HEK293 (cell line): ENCODE measurements around the gene NPPA.

Experiments used
- CTCF ChIA-PET: fragments of 350-600 bp; formaldehyde crosslinking; extraction: SDS; loops from one replicate; lab custom pipeline; 2021; ENCODE audit warnings: antibody characterized with exemption; lab: Yijun Ruan, JAX
- POLR2A ChIA-PET: fragments of 300-600 bp; formaldehyde crosslinking; extraction: SDS; loops from one replicate; lab custom pipeline; 2020; ENCODE audit warnings: antibody characterized with exemption, inconsistent platforms; lab: Yijun Ruan, JAX
- H3K27ac ChIP-seq: fragments of 200-500 bp; sonication (Bioruptor generic); 2 replicates; pipeline ENCODE4 v1.5.1; 2014; ENCODE audit warnings: low read depth, low read length, control low read depth, inconsistent platforms; ENCODE audit errors: extremely low read depth
- H3K36me3 ChIP-seq, 2 experiments: fragments of 200-500 bp in 1 of 2; sonication (Bioruptor generic) in 1 of 2; 1 replicate in 1 of 2; 2 replicates in 1 of 2; pipeline ENCODE4 v1.5.1; 2014 to 2017; ENCODE audit warnings: inconsistent platforms in 2 of 2, low read length in 2 of 2; ENCODE audit not compliant: control insufficient read depth in 2 of 2, insufficient read depth in 1 of 2
- H3K4me1 ChIP-seq: fragments of 200-500 bp; sonication (Bioruptor generic); 2 replicates; pipeline ENCODE4 v1.5.1; 2014; ENCODE audit warnings: mild to moderate bottlenecking, low read length, inconsistent platforms; ENCODE audit not compliant: control insufficient read depth, insufficient read depth
- H3K4me3 ChIP-seq: 2 replicates; pipeline ENCODE4 v1.5.1; 2011; ENCODE audit warnings: low read depth, mild to moderate bottlenecking, control low read depth, low read length, moderate library complexity
- H3K9me3 ChIP-seq: fragments of 200-500 bp; sonication (Bioruptor generic); 2 replicates; pipeline ENCODE4 v1.5.1; 2014; ENCODE audit warnings: low read depth, low read length, inconsistent platforms; ENCODE audit not compliant: control insufficient read depth, insufficient read depth
- GLIS1 ChIP-seq: fragments of 450-650 bp; formaldehyde crosslinking; IDR thresholded peaks from 2 replicates; pipeline ENCODE4 v1.5.1; 2016; ENCODE audit warnings: missing biosample characterization, missing genetic modification characterization
- GLIS2 ChIP-seq: fragments of 450-650 bp; formaldehyde crosslinking; IDR thresholded peaks from 2 replicates; pipeline ENCODE4 v1.5.1; 2016; ENCODE audit warnings: missing biosample characterization, missing genetic modification characterization
- PRDM10 ChIP-seq: fragments of 450-650 bp; formaldehyde crosslinking; IDR thresholded peaks from 2 replicates; pipeline ENCODE4 v1.5.1; 2016; ENCODE audit warnings: missing biosample characterization, missing genetic modification characterization
- ZFP3 ChIP-seq: fragments of 450-650 bp; formaldehyde crosslinking; IDR thresholded peaks from 2 replicates; pipeline ENCODE4 v1.5.1; 2016; ENCODE audit warnings: low read depth, missing biosample characterization, missing genetic modification characterization
- ZNF155 ChIP-seq: fragments of 450-650 bp; formaldehyde crosslinking; IDR thresholded peaks from 2 replicates; pipeline ENCODE4 v1.5.1; 2016; ENCODE audit warnings: missing biosample characterization, missing genetic modification characterization
- ZNF19 ChIP-seq: fragments of 450-650 bp; formaldehyde crosslinking; IDR thresholded peaks from 2 replicates; pipeline ENCODE4; 2016; ENCODE audit warnings: missing biosample characterization, missing genetic modification characterization, low read depth
- ZNF211 ChIP-seq: fragments of 450-650 bp; formaldehyde crosslinking; IDR thresholded peaks from 2 replicates; pipeline ENCODE4 v1.5.1; 2016; ENCODE audit warnings: low read depth, missing biosample characterization, missing genetic modification characterization
- ZNF26 ChIP-seq: fragments of 450-650 bp; formaldehyde crosslinking; IDR thresholded peaks from 2 replicates; pipeline ENCODE4 v1.5.1; 2016; ENCODE audit warnings: missing biosample characterization, missing genetic modification characterization
- ZNF266 ChIP-seq: fragments of 450-650 bp; formaldehyde crosslinking; IDR thresholded peaks from 2 replicates; pipeline ENCODE4 v1.5.1; 2016; ENCODE audit warnings: missing biosample characterization, missing genetic modification characterization, low read depth
- ZNF274 ChIP-seq, 2 experiments: fragments of 200-500 bp in 1 of 2; fragments of 450-650 bp in 1 of 2; sonication (Bioruptor generic) in 1 of 2; formaldehyde crosslinking in 1 of 2; IDR thresholded peaks; 2 replicates each; pipeline versions ENCODE4 v1.5.1 to v1.6.1; 2014 to 2016; ENCODE audit warnings: borderline replicate concordance in 1 of 2, inconsistent platforms in 1 of 2, low read length in 1 of 2, missing biosample characterization in 1 of 2, missing genetic modification characterization in 1 of 2
- ZNF292 ChIP-seq: fragments of 450-650 bp; formaldehyde crosslinking; IDR thresholded peaks from 2 replicates; pipeline ENCODE4 v1.5.1; 2016; ENCODE audit warnings: low read depth, missing biosample characterization, missing genetic modification characterization, borderline replicate concordance
- ZNF433 ChIP-seq: fragments of 450-650 bp; formaldehyde crosslinking; IDR thresholded peaks from 2 replicates; pipeline ENCODE4 v1.5.1; 2016; ENCODE audit warnings: missing biosample characterization, missing genetic modification characterization, low read depth
- ZNF561 ChIP-seq: fragments of 450-650 bp; IDR thresholded peaks from 2 replicates; pipeline ENCODE4 v1.5.1; 2018; ENCODE audit warnings: missing biosample characterization, missing genetic modification characterization, borderline replicate concordance
- ZSCAN16 ChIP-seq: fragments of 450-650 bp; formaldehyde crosslinking; IDR thresholded peaks from 2 replicates; pipeline ENCODE4 v1.5.1; 2016; ENCODE audit warnings: missing biosample characterization, missing genetic modification characterization
- ZSCAN4 ChIP-seq: fragments of 450-650 bp; formaldehyde crosslinking; IDR thresholded peaks from 2 replicates; pipeline ENCODE4 v1.5.1; 2017; ENCODE audit warnings: missing biosample characterization, missing genetic modification characterization

NPPA gene

GRCh38 chr1:11868331-11868980 is 20.9 kb upstream of the NPPA start:
- CTCF ChIA-PET, result interaction anchor here (0.5 to 0.6 kb wide), 2 partner anchors 142 to 310 kb away, joined by 3 to 4 read pairs; no protein-coding TSS in a partner anchor
- POLR2A ChIA-PET, result interaction anchor here (0.6 kb wide), 1 partner anchor 212 kb away, joined by 5 read pairs; no protein-coding TSS in a partner anchor
- Histone ChIP-seq H3K4me1 (no peaks in the 10 kb centered on the region), H3K4me3 (no peak overlapping the region), H3K36me3 (no peaks in the 10 kb centered on the region), H3K9me3 (no peaks in the 10 kb centered on the region), H3K27ac (no peak overlapping the region)
- TF ChIP-seq ZNF19 (tag by site-specific recombination) (no peak), ZNF155 (tag by site-specific recombination) (no peak), ZFP3 (no peak), ZNF274 (IDR thresholded peaks at IDR 0.05; ENCODE audit: low read length) (no peak), ZNF274 (tag by site-specific recombination; IDR thresholded peaks at IDR 0.05; ENCODE audit: borderline replicate concordance) (no peak), ZNF266 (tag by site-specific recombination) (no peak), ZNF292 (tag by site-specific recombination) (no peak), ZNF26 (tag by site-specific recombination) (no peak), GLIS1 (tag by site-specific recombination) (peak; percentile 58)

GRCh38 chr1:11862890-11863289 is 15.3 kb upstream of the NPPA start:
- CTCF ChIA-PET, result interaction anchor here (0.6 kb wide), 1 partner anchor 23 kb away, joined by 3 read pairs; no protein-coding TSS in a partner anchor
- no peaks in the 10 kb centered on the region for H3K9me3 ChIP-seq
- no peak for TF ChIP-seq ZSCAN16 (tag by site-specific recombination)
- 0 out of 2 replicates have a peak, but pooled peaks have one; percentile 12 for TF ChIP-seq GLIS1 (tag by site-specific recombination)
- no peak for TF ChIP-seq ZNF211 (tag by site-specific recombination)
- TF ChIP-seq ZNF561 (tag by site-specific recombination), result no peak
- 0 out of 2 replicates have a peak, but pooled peaks have one; percentile 19 for TF ChIP-seq PRDM10 (tag by site-specific recombination)
- TF ChIP-seq, all 188 proteins: peak for 2
- Histone ChIP-seq H3K4me3 (no peak overlapping the region), H3K4me1 (no peaks in the 10 kb centered on the region), H3K27ac (no peak overlapping the region), H3K36me3 (no peaks in the 10 kb centered on the region)
- POLR2A ChIA-PET, result interaction anchor here (0.7 kb wide), 1 partner anchor 14 kb away, joined by 4 read pairs; no protein-coding TSS in a partner anchor

GRCh38 chr1:11860587-11860986 is 13.0 kb upstream of the NPPA start:
- ChIA-PET CTCF (interaction anchor here (0.5 to 1.7 kb wide), 9 partner anchors 19 to 1157 kb away, joined by 3 to 9 read pairs (median 3); no protein-coding TSS in a partner anchor), POLR2A (interaction anchor here (0.6 to 1.8 kb wide), 3 partner anchors 11 to 205 kb away, joined by 3 to 9 read pairs (median 4); no protein-coding TSS in a partner anchor)
- Histone ChIP-seq H3K4me1 (no peaks in the 10 kb centered on the region), H3K9me3 (no peaks in the 10 kb centered on the region), H3K4me3 (no peak overlapping the region), H3K36me3 (no peaks in the 10 kb centered on the region), H3K27ac (no peak overlapping the region)
- TF ChIP-seq GLIS2 (tag by site-specific recombination) (no peak), ZNF433 (tag by site-specific recombination) (no peak), ZSCAN4 (peak; percentile 66; the same call in 1 of the 2 replicates)
